CD4-positive, alpha-beta T cell treated with Interferon alpha-2 for 1 hour (primary cell): ENCODE results near the gene HMGB2.

ENCODE experiments used
- DNase-seq, 2 donors: peaks; one replicate each; pipeline ENCODE4 v3.0.0-alpha.2; 2020 to 2022

Gene HMGB2

DNA sequence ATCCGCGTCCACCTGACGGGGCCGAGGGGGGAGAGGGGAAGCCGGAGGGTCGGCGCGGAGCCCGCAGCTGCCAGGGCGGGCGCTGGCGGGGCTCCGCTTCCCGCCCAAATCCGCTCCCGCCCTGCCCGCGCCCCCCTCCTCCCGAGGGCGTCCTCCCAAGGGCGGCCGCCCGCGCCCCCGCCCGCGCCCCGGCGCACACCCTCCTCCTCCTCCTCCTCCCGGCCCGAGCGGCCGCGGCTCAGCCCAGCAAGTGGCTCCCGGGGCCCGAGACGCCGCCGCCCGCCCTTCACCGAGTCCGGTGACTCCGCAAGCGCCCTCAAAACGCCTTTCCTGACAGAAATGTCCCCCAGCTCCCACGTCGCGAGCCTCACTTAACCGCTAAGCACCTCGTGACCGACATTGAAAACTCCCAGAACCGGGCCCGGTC, 487 bp downstream of the HMGB2 start:
- DNase-seq: peak; percentile 23 to 58

GRCh38 chr4:173332963-173333657, 1.0 kb downstream of the HMGB2 start:
- DNase-seq: peak in 1 of 2 donors; percentile 24

GRCh38 chr4:173332021-173332487, 2.1 kb downstream of the HMGB2 start:
- peak in 1 of 2 donors; percentile 33 for DNase-seq

DNA sequence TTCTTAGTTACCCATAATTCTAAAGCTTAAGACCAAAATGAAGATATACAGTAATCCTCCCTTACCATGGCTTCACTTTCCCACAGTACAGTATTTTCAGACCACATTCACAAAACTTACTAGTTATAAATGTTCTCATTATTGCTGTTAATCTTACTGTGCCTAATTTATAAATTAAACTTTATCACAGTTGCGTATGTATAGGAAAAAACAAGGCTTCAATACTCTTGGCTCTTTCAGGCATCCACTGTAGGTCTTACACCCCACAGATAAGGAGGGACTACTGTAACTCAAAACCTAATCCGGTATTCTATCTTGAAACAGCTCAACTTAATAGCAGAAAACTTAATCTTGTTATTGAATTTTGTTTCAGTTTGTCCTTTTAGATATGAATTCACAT, 3.6 kb downstream of the HMGB2 start:
- DNase-seq: no peak

- DNase-seq: no peak
Observed at GRCh38 chr4:173328236-173328901, 5.8 kb downstream of the HMGB2 start.

GRCh38 chr4:173325007-173325736, 9.0 kb downstream of the HMGB2 start:
- DNase-seq: no peak

- DNase-seq: no peak
Observed at GRCh38 chr4:173319696-173320095, 14.5 kb downstream of the HMGB2 start.

DNA sequence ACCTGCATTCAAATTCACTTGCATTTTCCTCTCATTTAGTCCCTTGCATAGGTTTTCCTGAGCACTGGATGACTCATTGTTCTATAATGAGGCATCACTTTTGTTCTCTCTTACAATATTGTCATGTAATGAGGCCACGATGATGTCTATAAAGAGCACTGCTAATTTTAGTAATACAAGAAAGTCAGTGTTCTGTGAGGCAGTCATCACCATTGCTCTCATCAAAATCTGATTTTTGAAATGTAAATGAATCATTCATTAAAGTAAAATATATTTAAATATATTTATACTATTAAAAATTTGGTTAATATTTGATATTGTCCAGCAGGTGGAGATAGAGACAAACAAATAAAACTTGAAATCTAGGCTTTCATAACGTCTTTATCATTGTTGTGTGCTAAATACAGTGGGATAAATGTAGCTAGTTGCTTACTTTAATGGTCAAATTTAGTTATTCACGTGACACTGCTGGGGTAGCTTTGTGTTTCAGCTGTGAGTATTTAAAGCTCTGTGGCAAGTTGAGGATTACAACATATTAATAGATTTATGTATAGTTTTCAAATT, 15.4 kb downstream of the HMGB2 start:
- DNase-seq: peak in 1 of 2 donors; percentile 60

DNA sequence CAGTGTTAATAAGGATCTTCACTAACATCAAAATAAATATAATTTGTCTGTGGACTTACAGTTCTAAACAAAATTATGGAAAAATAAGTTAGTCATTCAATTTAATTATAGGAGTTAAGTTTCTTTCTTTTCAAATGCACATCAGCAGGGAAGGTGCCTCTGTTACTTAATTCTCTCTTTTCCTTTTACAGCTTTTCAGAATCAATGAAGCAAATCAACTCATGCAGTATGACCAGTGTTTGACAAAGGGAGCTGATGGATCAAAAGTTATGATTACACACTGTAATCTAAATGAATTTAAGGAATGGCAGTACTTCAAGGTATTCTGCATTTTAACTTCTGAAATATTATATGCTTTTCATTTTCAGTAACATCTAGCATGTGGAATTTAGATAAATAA, 15.9 kb downstream of the HMGB2 start:
- DNase-seq: no peak

GRCh38 chr4:173317004-173317403, 17.2 kb downstream of the HMGB2 start:
- no peak for DNase-seq

DNA sequence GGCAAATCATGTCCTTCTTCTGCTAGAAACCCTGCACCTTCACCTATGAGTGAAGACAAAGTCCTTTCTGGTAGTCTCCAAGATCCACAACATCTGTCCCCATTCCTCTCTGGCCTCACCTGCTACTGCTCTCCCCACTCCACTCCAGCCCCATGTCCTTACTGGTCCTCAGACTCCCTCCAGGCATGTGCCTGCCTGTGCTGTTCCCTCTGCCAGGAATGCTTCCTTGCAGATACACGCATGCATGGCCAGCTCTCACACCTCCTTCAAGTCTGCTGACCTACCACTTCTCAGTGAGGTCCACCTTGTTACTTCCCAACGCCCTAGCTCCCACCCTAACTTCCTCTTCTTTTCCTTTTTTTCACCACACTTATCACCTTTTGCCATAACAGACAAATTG, 18.1 kb downstream of the HMGB2 start:
- DNase-seq: no peak

- no peak for DNase-seq
Observed at GRCh38 chr4:173314715-173315114, 19.4 kb downstream of the HMGB2 start.

DNA sequence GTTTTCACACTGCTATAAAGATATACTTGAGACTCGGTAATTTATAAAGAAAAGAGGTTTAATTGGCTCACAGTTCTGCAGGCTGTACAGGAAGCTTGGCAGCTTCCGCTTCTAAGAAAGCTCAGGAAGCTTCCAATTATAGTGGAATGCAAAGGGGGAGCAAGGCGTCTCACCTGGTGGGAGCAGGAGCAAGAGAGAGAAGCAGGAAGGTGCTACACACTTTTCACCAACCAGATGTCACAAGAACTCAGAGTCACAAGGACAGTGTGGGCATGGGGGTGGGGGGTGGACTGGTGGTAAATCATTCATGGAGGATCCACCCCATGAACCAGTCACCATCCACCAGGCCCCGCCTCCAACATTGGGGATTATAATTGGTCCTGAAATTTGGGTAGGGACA, 22.8 kb downstream of the HMGB2 start:
- DNase-seq: no peak

- DNase-seq: no peak
Observed at GRCh38 chr4:173307778-173308177, 26.4 kb downstream of the HMGB2 start.

DNA sequence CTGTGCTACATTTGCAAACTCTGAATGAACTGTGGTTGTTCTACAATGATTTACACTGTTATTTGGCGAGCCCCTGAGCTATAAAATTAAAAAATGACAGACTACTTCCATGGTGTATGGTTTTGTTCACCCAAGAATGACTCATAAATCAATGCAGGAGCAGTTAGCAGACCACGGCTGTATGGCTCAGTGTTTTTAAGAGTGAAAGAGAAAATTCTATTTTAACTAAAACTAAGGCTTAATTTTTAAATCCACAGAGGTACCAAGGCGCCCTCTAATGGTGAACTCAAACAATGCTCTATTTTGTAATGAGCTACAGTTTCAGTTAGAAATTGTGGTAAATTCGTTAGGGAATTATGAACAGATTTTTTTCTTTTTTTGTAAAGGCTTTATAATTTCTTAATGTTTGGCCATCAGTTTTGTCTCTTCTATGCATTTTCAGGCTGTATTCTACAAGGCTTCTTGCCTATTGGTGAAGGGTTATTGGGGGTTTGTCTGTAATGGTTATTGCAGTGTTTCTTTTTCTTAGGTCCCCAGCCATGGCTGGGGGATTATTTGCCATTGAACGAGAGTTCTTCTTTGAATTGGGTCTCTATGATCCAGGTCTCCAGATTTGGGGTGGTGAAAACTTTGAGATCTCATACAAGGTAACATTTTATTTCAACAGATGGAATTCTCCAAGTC, 32.5 kb downstream of the HMGB2 start:
- peak in 1 of 2 donors; percentile 49 for DNase-seq

DNA sequence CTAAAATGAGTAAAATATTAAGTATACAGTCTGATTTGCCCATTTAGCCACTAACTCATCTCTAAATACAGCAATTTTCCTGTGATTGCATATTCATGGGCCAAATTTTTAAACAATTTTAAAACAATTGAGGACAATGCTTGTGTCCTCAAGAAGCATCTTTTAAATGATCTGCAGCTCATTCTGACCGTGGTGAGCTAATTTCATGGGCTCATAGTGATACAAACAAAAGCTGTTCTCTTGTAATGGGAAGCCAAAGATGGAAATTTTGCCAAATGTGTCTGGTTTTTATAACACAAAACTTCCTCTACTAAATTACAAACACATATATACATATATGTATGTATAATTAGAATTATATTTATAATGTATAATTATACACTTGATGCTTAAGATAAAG, 39.7 kb downstream of the HMGB2 start:
- DNase-seq: no peak

- DNase-seq: no peak
Observed at GRCh38 chr4:173293663-173294062, 40.5 kb downstream of the HMGB2 start.

DNA sequence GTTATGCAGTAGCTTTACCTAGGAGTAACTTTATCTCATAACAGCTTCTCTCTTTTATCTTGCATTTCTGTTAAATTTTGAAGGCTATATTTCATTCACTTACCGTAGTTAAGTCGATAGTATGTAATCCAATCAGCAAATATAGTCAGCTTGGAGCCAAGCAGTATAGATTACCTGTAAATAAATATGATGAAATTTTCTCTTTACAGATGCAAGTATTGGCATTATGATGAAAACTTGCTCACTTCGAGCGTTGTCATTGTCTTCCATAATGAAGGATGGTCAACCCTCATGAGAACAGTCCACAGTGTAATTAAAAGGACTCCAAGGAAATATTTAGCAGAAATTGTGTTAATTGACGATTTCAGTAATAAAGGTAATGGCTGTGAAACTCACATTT, 42.3 kb downstream of the HMGB2 start:
- DNase-seq: no peak

DNA sequence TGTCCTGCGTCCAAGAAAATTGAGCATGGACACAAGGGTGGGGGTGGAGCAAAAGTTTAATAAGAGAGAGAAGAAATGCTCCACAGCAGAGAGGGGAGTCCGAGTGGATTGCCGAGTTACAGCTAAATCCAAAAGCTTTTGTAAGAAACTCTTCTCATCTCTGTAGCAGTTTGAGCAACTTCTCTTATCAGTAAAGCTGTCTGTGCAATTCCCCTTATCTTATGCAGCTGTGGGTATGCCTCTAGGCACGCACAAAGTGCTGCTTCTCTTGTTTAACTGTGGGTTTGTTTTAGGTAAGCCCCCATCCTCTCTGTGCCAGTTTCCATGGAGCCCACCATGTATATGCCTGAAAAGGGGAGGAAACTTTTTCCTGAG, 44.8 kb downstream of the HMGB2 start:
- no peak for DNase-seq

DNA sequence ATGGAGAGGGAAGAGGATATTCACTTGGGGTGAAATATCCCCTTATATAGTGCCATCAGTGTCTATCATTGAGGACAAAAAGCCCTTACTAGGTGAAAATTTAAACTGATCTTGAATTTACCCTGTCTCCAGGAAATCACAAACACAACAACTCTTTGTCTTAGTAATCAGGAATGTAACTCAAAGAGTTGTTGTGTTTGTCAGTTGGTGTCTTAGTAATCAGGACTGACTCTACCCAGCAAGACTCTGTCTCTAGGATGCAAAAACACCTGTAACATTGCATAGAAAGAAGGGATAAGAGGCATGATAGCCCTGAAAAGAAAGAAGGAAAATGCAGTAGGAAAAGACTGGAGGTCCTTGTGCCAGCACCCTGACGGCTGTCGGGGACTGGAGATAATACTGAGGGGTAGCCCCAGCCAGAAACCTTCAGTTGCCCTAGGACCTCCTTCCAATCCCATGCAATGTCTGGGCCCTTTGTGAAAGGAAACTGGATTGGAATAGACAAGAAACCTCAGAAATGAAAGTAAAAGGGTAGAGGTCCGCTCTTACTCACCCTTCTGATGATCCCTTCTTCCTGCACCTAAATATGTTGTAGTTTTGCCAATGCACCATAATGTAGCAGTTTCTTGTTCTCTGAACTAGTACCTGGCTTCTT, 45.3 kb downstream of the HMGB2 start:
- no peak for DNase-seq

GRCh38 chr4:173288296-173288695, 45.9 kb downstream of the HMGB2 start:
- peak; percentile 54 to 70 for DNase-seq

DNA sequence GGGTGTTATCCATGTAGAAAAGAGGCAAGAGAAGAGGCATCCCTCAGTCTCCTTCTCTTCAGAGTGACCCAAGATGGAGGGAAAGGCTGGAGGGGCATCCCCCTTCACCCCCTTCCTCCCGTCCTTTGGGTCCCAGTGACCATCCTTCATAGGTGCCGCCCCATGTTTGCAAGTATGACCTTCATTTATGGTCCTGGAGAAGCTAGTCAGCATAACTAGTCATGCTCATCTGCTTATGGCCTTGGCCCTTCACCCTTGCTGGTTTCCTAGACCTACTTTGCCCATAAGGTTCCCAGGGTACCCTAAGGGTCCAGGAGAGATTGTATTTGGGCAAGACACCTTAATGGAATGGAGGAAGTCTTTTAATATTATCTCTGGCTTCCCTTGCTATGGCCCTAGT, 46.7 kb downstream of the HMGB2 start:
- DNase-seq: no peak
